HG03135 (cell line): ENCODE results near the gene ENTPD8.

Source experiments
- ATAC-seq: cut with Tn5 transposase; IDR thresholded peaks from one replicate; pipeline ENCODE4 v1.9.1; 2021; ENCODE audit warnings: mild to moderate bottlenecking, moderate library complexity; ENCODE audit not compliant: unreplicated experiment

Gene ENTPD8

GRCh38 chr9:137449081-137449844 is 8.1 kb upstream of the ENTPD8 start:
- no peak for ATAC-seq

- no peak for ATAC-seq
These were observed 7.4 kb upstream of the ENTPD8 start for GRCh38 chr9:137448602-137448962.

- no peak for ATAC-seq
These were observed 6.8 kb upstream of the ENTPD8 start for GRCh38 chr9:137447722-137448601.

- ATAC-seq, result no peak
These were observed 5.8 kb upstream of the ENTPD8 start for GRCh38 chr9:137446851-137447471.

- ATAC-seq, result no peak
These were observed 4.8 kb upstream of the ENTPD8 start for GRCh38 chr9:137445930-137446431.

- no peak for ATAC-seq
These were observed 4.2 kb upstream of the ENTPD8 start for GRCh38 chr9:137445275-137445807.

GRCh38 chr9:137444106-137444790 is 3.1 kb upstream of the ENTPD8 start:
- no peak for ATAC-seq

- no peak for ATAC-seq
These were observed 771 bp upstream of the ENTPD8 start for GRCh38 chr9:137441935-137442321.

GRCh38 chr9:137439158-137439714 is 1.9 kb downstream of the ENTPD8 start:
- no peak for ATAC-seq

- no peak for ATAC-seq
These were observed 2.5 kb downstream of the ENTPD8 start for GRCh38 chr9:137438591-137439157.

- no peak for ATAC-seq
These were observed 3.2 kb downstream of the ENTPD8 start for GRCh38 chr9:137437691-137438590.

GRCh38 chr9:137436761-137437600 is 4.2 kb downstream of the ENTPD8 start:
- no peak for ATAC-seq

- no peak for ATAC-seq
These were observed 5.0 kb downstream of the ENTPD8 start for GRCh38 chr9:137435980-137436760.

- ATAC-seq, result no peak
These were observed 5.7 kb downstream of the ENTPD8 start for GRCh38 chr9:137435381-137435891.

- ATAC-seq, result no peak
These were observed 6.4 kb downstream of the ENTPD8 start for GRCh38 chr9:137434498-137435380.

GRCh38 chr9:137433916-137434431 is 7.2 kb downstream of the ENTPD8 start:
- no peak for ATAC-seq
